SK-N-MC (cell line): ENCODE data around the gene WDR37.
"Not testable (repeated sequence)": the region's sequence is repeated elsewhere in the genome, so short reads cannot be mapped to it uniquely, and the experiment has no call there.

Experiments used
- DNase-seq: peaks from one replicate; pipeline ENCODE4 v3.0.0-alpha.2; 2011; ENCODE audit warnings: low read depth, low spot score
- H3K27ac ChIP-seq: fragments of 200-600 bp; sonication (generic); 2 replicates; pipeline ENCODE4 v1.5.1; 2016; ENCODE audit warnings: mixed run types
- H3K36me3 ChIP-seq: fragments of 200-600 bp; sonication (generic); 2 replicates; pipeline ENCODE4 v1.6.1; 2017; ENCODE audit warnings: antibody characterized with exemption, low read length, mixed read lengths; ENCODE audit not compliant: insufficient read depth
- H3K4me3 ChIP-seq: fragments of 200-600 bp; sonication (generic); 2 replicates; pipeline ENCODE4 v1.5.1; 2016
- H3K9ac ChIP-seq: fragments of 200-600 bp; sonication (generic); 2 replicates; pipeline ENCODE4 v1.8.0; 2017; ENCODE audit warnings: mixed run types, mixed read lengths; ENCODE audit not compliant: insufficient read length
- H3K9me3 ChIP-seq: fragments of 200-600 bp; sonication (generic); 2 replicates; pipeline ENCODE4 v1.6.1; 2017; ENCODE audit warnings: low read depth, mild to moderate bottlenecking, antibody characterized with exemption, low read length, moderate library complexity, mixed read lengths
- EZH2 ChIP-seq: fragments of 200-600 bp; sonication (generic); IDR thresholded peaks from one replicate; pipeline ENCODE4 v1.6.1; 2017; ENCODE audit warnings: antibody characterized with exemption
- FOXP2 ChIP-seq: optimal IDR thresholded peaks from 2 replicates; pipeline ENCODE3; 2011; ENCODE audit warnings: mild to moderate bottlenecking, moderate library complexity; ENCODE audit not compliant: insufficient read depth; ENCODE audit errors: extremely low read length, control extremely low read depth
- POLR2AphosphoS5 ChIP-seq: IDR thresholded peaks from 2 replicates; pipeline ENCODE4 v1.6.1; 2012; ENCODE audit warnings: mild to moderate bottlenecking, low read depth, low read length, borderline replicate concordance

The WDR37 gene

GRCh38 chr10:1109795-1110673 lies 53.8 kb downstream of the WDR37 start:
- Histone ChIP-seq H3K36me3 (peaks cover 14% of the 10 kb centered on the region; the same call in 1 of the 2 replicates), H3K9me3 (no peaks in the 10 kb centered on the region), H3K27ac (peak overlapping the region; percentile 75), H3K9ac (peak overlapping the region; percentile 37), H3K4me3 (0 out of 2 replicates have a peak overlapping the region, but pooled peaks have one; percentile 36)
- DNase-seq = peak; percentile 42
- no peak for TF ChIP-seq POLR2AphosphoS5
- no peak for TF ChIP-seq FOXP2
- no peak for TF ChIP-seq EZH2

GRCh38 chr10:1110674-1111119 lies 54.5 kb downstream of the WDR37 start:
- Histone ChIP-seq H3K9ac (peak overlapping the region; percentile 37), H3K9me3 (no peaks in the 10 kb centered on the region), H3K4me3 (0 out of 2 replicates have a peak overlapping the region, but pooled peaks have one; percentile 36), H3K36me3 (peaks cover 13% of the 10 kb centered on the region), H3K27ac (peak overlapping the region; percentile 75)
- TF ChIP-seq EZH2 (no peak), POLR2AphosphoS5 (no peak), FOXP2 (no peak)
- no peak for DNase-seq

- peaks cover 9% of the 10 kb centered on the region for H3K36me3 ChIP-seq
- no peak overlapping the region for H3K27ac ChIP-seq
- H3K9me3 ChIP-seq = no peaks in the 10 kb centered on the region
- H3K4me3 ChIP-seq = no peak overlapping the region
- DNase-seq = no peak
- no peak overlapping the region for H3K9ac ChIP-seq
- no peak for TF ChIP-seq EZH2
- no peak for TF ChIP-seq FOXP2
- no peak for TF ChIP-seq POLR2AphosphoS5
These were observed 58.1 kb downstream of the WDR37 start for GRCh38 chr10:1114315-1114714.

- Histone ChIP-seq H3K9ac (no peak overlapping the region), H3K4me3 (no peak overlapping the region), H3K27ac (no peak overlapping the region), H3K36me3 (peaks cover 9% of the 10 kb centered on the region), H3K9me3 (no peaks in the 10 kb centered on the region)
- no peak for DNase-seq
- TF ChIP-seq POLR2AphosphoS5 = no peak
- TF ChIP-seq EZH2 = no peak
- TF ChIP-seq FOXP2 = no peak
These were observed 58.8 kb downstream of the WDR37 start for GRCh38 chr10:1114719-1115606.

GRCh38 chr10:1115607-1115955 lies 59.4 kb downstream of the WDR37 start:
- H3K4me3 ChIP-seq = no peak overlapping the region
- TF ChIP-seq POLR2AphosphoS5 = no peak
- no peak for TF ChIP-seq EZH2
- no peak for TF ChIP-seq FOXP2
- H3K9me3 ChIP-seq = no peaks in the 10 kb centered on the region
- DNase-seq = no peak
- peaks cover 9% of the 10 kb centered on the region for H3K36me3 ChIP-seq
- no peak overlapping the region for H3K27ac ChIP-seq
- no peak overlapping the region for H3K9ac ChIP-seq

GRCh38 chr10:1116051-1116450 lies 59.9 kb downstream of the WDR37 start:
- no peak for TF ChIP-seq POLR2AphosphoS5
- no peak for TF ChIP-seq FOXP2
- no peak for TF ChIP-seq EZH2
- Histone ChIP-seq H3K9ac (no peak overlapping the region), H3K9me3 (no peaks in the 10 kb centered on the region), H3K4me3 (no peak overlapping the region), H3K36me3 (peaks cover 9% of the 10 kb centered on the region), H3K27ac (no peak overlapping the region)
- no peak for DNase-seq

- no peaks in the 10 kb centered on the region for H3K9me3 ChIP-seq
- no peak for DNase-seq
- TF ChIP-seq EZH2 (no peak), POLR2AphosphoS5 (no peak), FOXP2 (no peak)
- no peak overlapping the region for H3K4me3 ChIP-seq
- no peak overlapping the region for H3K9ac ChIP-seq
- H3K27ac ChIP-seq = no peak overlapping the region
- H3K36me3 ChIP-seq = peaks cover 9% of the 10 kb centered on the region
These were observed 60.6 kb downstream of the WDR37 start for GRCh38 chr10:1116696-1117280.

- Histone ChIP-seq H3K4me3 (no peak overlapping the region), H3K27ac (no peak overlapping the region), H3K9me3 (no peaks in the 10 kb centered on the region), H3K36me3 (peaks cover 4% of the 10 kb centered on the region), H3K9ac (no peak overlapping the region)
- TF ChIP-seq EZH2 = no peak
- TF ChIP-seq POLR2AphosphoS5 = no peak
- TF ChIP-seq FOXP2 = no peak
- no peak for DNase-seq
These were observed 61.5 kb downstream of the WDR37 start for GRCh38 chr10:1117651-1118050.

GRCh38 chr10:1118318-1118717 lies 62.1 kb downstream of the WDR37 start:
- DNase-seq, H3K36me3 ChIP-seq: not testable (repeated sequence)

More at GRCh38 chr10:1118318-1118717, 62.1 kb downstream of the WDR37 start:
- H3K27ac ChIP-seq, H3K4me3 ChIP-seq, H3K9me3 ChIP-seq, H3K9ac ChIP-seq: not testable (repeated sequence)
